ENCODE measurements around the gene MTHFD1L.

Gene MTHFD1L

DNA sequence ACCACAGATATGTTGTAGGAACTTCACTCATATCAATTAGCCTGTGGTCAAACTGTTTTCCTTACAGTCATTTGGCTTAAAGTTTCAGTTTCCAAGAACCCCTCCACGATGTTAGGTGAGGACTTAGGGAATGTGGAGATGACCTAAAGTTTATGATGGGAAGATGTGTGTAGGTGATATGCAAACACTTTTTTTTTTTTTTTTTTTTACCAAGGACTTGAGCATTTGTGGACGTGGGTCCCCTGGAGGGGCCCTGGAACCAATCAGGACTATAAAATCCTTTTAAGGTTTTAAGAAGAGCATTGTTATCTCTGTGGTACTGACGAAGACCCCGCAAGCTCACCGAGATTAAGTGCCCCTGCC lies 478 bp upstream of the MTHFD1L start:
- peak overlapping the region; percentile 52 for H3K4me2 ChIP-seq
- H3K79me2 ChIP-seq (ENCODE audit: insufficient read depth, low read depth) = peaks cover 35% of the 10 kb centered on the region
- H3K9ac ChIP-seq = peak overlapping the region; percentile 93
- H3K27ac ChIP-seq = peak overlapping the region; percentile 82
- H3K4me1 ChIP-seq (ENCODE audit: low read depth, poor library complexity, severe bottlenecking) = peaks cover 13% of the 10 kb centered on the region
- TF ChIP-seq, protein P1, sequence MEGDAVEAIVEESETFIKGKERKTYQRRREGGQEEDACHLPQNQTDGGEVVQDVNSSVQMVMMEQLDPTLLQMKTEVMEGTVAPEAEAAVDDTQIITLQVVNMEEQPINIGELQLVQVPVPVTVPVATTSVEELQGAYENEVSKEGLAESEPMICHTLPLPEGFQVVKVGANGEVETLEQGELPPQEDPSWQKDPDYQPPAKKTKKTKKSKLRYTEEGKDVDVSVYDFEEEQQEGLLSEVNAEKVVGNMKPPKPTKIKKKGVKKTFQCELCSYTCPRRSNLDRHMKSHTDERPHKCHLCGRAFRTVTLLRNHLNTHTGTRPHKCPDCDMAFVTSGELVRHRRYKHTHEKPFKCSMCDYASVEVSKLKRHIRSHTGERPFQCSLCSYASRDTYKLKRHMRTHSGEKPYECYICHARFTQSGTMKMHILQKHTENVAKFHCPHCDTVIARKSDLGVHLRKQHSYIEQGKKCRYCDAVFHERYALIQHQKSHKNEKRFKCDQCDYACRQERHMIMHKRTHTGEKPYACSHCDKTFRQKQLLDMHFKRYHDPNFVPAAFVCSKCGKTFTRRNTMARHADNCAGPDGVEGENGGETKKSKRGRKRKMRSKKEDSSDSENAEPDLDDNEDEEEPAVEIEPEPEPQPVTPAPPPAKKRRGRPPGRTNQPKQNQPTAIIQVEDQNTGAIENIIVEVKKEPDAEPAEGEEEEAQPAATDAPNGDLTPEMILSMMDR (conservative IDR thresholded peaks at IDR 0.05; ENCODE audit: low read depth, low read length) = no peak
- no peaks in the 10 kb centered on the region for H4K20me1 ChIP-seq (ENCODE audit: insufficient read depth)
- H3K27me3 ChIP-seq (ENCODE audit: insufficient read depth, low read depth) = no peaks in the 10 kb centered on the region
- peak overlapping the region; percentile 87 for H2AFZ ChIP-seq (ENCODE audit: low read depth)
- H3K4me3 ChIP-seq (IDR thresholded peaks at IDR 0.05; ENCODE audit: insufficient read depth, low read depth, low read length) = no peak overlapping the region
- H3K36me3 ChIP-seq (ENCODE audit: insufficient read depth) = no peaks in the 10 kb centered on the region

DNA sequence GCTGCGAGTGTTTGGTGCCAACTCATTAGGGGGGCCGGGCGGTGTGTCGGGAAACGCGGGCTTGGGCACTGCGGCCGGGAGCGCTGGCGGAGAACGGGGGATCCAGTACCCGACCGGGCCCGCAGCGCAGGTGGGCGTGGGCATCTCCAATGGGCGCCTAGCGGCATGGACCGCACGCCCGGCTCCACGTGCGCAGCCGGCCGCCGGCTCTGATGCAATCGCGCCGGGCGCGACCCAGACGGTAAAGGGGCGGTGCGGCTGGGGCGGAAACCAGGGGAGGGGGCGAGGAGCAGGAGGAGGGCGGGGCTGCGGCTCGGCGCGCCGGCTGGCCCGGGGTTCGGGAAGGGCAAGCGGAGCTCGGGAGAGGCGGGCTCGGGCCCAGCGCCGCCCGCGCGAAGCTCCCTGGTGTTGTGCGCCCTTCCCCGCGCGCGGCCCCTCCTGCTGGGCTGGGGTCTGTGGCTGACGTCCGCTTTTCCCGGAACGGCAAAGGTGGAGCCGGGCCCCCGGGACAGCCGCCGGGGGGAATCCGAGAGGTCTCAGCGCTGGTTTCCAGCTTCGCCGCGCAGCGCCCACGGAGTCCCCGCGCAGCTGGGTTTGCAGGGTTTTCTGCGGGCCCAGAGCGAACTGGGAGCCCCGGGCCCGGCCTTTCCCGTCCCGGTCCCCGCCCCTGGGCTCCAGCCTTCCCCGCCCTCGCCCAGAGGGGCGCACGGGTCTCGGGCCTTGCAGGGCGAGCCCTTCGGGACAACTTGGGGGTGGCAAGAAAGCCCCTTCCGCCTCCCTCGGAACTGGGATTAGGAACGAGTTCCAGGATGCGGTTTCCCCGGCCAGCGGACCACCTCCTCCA lies 867 bp downstream of the MTHFD1L start:
- peak overlapping the region; percentile 78 for H3K4me2 ChIP-seq
- peak overlapping the region; percentile 82 for H3K27ac ChIP-seq
- H3K4me3 ChIP-seq (IDR thresholded peaks at IDR 0.05; ENCODE audit: insufficient read depth, low read depth, low read length) = no peak overlapping the region
- H3K79me2 ChIP-seq (ENCODE audit: insufficient read depth, low read depth) = peaks cover 45% of the 10 kb centered on the region
- no peaks in the 10 kb centered on the region for H3K27me3 ChIP-seq (ENCODE audit: insufficient read depth, low read depth)
- no peaks in the 10 kb centered on the region for H3K36me3 ChIP-seq (ENCODE audit: insufficient read depth)
- H4K20me1 ChIP-seq (ENCODE audit: insufficient read depth) = no peaks in the 10 kb centered on the region
- H3K4me1 ChIP-seq (ENCODE audit: low read depth, poor library complexity, severe bottlenecking) = peaks cover 13% of the 10 kb centered on the region
- TF ChIP-seq, protein P1 (conservative IDR thresholded peaks at IDR 0.05; ENCODE audit: low read depth, low read length) = no peak
- H3K9ac ChIP-seq = peak overlapping the region; percentile 93
- H2AFZ ChIP-seq (ENCODE audit: low read depth) = peak overlapping the region; percentile 57

DNA sequence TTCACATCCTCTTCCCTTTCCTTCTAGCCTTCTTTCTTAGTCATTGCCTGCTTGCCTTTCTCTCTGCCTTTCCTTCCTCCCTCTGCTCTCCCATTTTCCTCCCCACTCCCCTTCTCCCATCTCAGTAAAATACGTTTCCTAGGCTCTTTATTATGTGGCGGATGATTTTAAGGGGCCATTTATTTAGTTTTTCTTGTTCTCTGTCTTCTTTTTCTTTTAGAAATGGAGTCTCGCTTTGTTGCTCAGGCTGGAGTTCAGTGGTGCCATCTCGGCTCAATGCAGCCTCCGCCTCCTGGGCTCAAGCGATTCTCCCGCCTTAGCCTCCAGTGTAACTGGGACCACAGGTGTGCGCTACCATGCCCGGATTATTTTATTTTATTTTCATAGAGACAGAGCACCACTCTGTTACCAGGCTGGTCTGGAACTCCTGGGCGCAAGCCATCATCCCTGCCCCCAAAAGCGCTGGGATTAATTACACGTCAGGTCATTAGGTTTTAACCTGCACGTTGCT lies 1.5 kb downstream of the MTHFD1L start:
- Histone ChIP-seq H2AFZ (ENCODE audit: low read depth) (no peak overlapping the region), H3K27me3 (ENCODE audit: insufficient read depth, low read depth) (no peaks in the 10 kb centered on the region), H3K9ac (peak overlapping the region; percentile 93; the same call in 1 of the 2 replicates), H3K79me2 (ENCODE audit: insufficient read depth, low read depth) (peaks cover 49% of the 10 kb centered on the region), H3K36me3 (ENCODE audit: insufficient read depth) (no peaks in the 10 kb centered on the region), H4K20me1 (ENCODE audit: insufficient read depth) (no peaks in the 10 kb centered on the region), H3K4me3 (IDR thresholded peaks at IDR 0.05; ENCODE audit: insufficient read depth, low read depth, low read length) (no peak overlapping the region), H3K27ac (no peak overlapping the region), H3K4me1 (ENCODE audit: low read depth, poor library complexity, severe bottlenecking) (peaks cover 13% of the 10 kb centered on the region), H3K4me2 (peak overlapping the region; percentile 78)
- TF ChIP-seq, protein P1 (conservative IDR thresholded peaks at IDR 0.05; ENCODE audit: low read depth, low read length) = no peak

DNA sequence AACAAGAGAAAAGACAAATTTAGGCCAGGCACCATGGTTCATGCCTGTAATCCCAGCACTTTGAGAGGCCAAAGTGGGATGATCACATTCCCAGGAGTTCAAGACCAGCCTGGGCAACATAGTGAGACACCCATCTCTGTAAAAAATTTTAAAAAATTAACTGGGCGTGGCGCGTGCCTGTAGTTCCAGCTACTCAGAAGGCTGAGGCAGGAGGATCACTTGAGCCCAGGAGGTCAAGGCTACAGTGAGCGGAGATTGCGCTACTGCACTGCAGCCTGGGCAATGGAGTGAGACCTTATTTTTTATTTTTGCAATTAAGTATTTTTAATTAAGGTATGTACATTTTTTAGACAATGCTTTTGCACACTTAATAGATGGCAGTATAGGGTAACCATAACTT lies 3.3 kb downstream of the MTHFD1L start:
- H4K20me1 ChIP-seq (ENCODE audit: insufficient read depth) = no peaks in the 10 kb centered on the region
- H3K27ac ChIP-seq = no peak overlapping the region
- H3K79me2 ChIP-seq (ENCODE audit: insufficient read depth, low read depth) = peaks cover 66% of the 10 kb centered on the region

More for the DNA sequence above, 3.3 kb downstream of the MTHFD1L start:
- H3K36me3 ChIP-seq (ENCODE audit: insufficient read depth) = no peaks in the 10 kb centered on the region
- H3K9ac ChIP-seq = no peak overlapping the region
- H3K4me2 ChIP-seq = no peak overlapping the region
- no peaks in the 10 kb centered on the region for H3K27me3 ChIP-seq (ENCODE audit: insufficient read depth, low read depth)
- no peak overlapping the region for H3K4me3 ChIP-seq (IDR thresholded peaks at IDR 0.05; ENCODE audit: insufficient read depth, low read depth, low read length)
- peaks cover 13% of the 10 kb centered on the region for H3K4me1 ChIP-seq (ENCODE audit: low read depth, poor library complexity, severe bottlenecking)
- H2AFZ ChIP-seq (ENCODE audit: low read depth) = no peak overlapping the region
- TF ChIP-seq, protein P1 (conservative IDR thresholded peaks at IDR 0.05; ENCODE audit: low read depth, low read length) = no peak

Data from KMS-11 (cell line).